Cerebellar cortex (tissue), 1 donor: ENCODE measurements around the gene MMP20.

ENCODE experiments used
- DNase-seq: peaks from one replicate; pipeline ENCODE4 v3.0.0-alpha.2; 2015; ENCODE audit warnings: low spot score

The MMP20 gene

GRCh38 chr11:102552447-102553194, 72.5 kb downstream of the MMP20 start:
- no peak for DNase-seq

GRCh38 chr11:102552020-102552419, 73.1 kb downstream of the MMP20 start:
- DNase-seq, result no peak

- DNase-seq, result no peak
Observed at GRCh38 chr11:102551169-102551781, 73.9 kb downstream of the MMP20 start.

GRCh38 chr11:102546923-102547471, 78.1 kb downstream of the MMP20 start:
- DNase-seq, result no peak

GRCh38 chr11:102546427-102546826, 78.7 kb downstream of the MMP20 start:
- DNase-seq, result no peak

- no peak for DNase-seq
Observed at GRCh38 chr11:102545701-102546100, 79.4 kb downstream of the MMP20 start.

GRCh38 chr11:102544594-102544993, 80.5 kb downstream of the MMP20 start:
- DNase-seq, result no peak

GRCh38 chr11:102539567-102539966, 85.6 kb downstream of the MMP20 start:
- no peak for DNase-seq

- DNase-seq, result no peak
Observed at GRCh38 chr11:102538932-102539331, 86.2 kb downstream of the MMP20 start.

GRCh38 chr11:102534261-102534872, 90.8 kb downstream of the MMP20 start:
- DNase-seq, result no peak

GRCh38 chr11:102530558-102530957, 94.6 kb downstream of the MMP20 start, which contains the start of gene MMP7:
Gene MMP7, minus strand, starts transcription at chr11:102530747. Its CDS starts 47 bp downstream, at chr11:102530700.
- no peak for DNase-seq

- no peak for DNase-seq
Observed at GRCh38 chr11:102528618-102529017, 96.5 kb downstream of the MMP20 start.

GRCh38 chr11:102527684-102528083, 97.4 kb downstream of the MMP20 start:
- no peak for DNase-seq

- DNase-seq, result no peak
Observed at GRCh38 chr11:102527041-102527440, 98.1 kb downstream of the MMP20 start.
